ENCODE results near the gene ZMYM1.
"Not testable (repeated sequence)": the region's sequence is repeated elsewhere in the genome, so short reads cannot be mapped to it uniquely, and the experiment has no call there.

ZMYM1 gene

DNA sequence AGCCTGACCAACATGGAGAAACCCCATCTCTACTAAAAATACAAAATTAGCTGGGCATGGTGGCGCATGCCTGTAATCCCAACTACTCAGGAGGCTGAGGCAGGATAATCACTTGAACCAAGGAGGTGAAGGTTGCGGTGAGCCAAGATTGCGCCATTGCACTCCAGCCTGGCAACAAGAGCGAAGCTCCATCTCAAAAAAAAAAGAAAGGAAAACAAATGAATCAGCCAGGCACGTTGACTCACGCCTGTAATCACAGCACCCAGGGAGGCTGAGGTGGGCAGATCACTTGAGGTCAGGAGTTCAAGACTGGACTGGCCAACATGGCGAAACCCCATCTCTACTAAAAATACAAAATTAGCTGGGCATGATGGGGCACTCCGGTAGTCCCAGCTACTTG is 2.8 kb upstream of the ZMYM1 start:
- DNase-seq (ENCODE audit: low spot score): not testable (repeated sequence)

- DNase-seq (ENCODE audit: low spot score): no peak
Measured at GRCh38 chr1:35080171-35080854, 1.1 kb downstream of the ZMYM1 start.

DNA sequence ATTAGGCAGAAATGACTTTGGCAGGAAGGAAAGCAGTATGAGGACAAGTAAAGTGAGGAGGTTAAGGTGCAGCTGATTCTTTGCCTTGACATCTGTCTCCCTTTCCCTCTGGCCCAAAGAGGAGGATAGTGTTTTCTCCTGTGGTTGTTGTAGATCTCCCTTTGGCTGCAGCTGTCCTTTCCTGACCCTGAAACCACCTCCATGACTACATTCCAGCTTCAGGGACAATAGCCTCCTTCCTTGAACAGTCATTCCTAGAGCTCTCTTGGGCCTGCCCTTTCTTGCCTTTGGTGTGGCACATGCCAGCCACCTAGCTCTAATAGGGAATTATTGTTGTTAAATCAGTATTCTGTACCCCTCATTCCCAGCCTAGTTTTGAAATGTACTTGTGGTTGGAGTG is 6.2 kb downstream of the ZMYM1 start:
- no peak for DNase-seq (ENCODE audit: low spot score)

DNA sequence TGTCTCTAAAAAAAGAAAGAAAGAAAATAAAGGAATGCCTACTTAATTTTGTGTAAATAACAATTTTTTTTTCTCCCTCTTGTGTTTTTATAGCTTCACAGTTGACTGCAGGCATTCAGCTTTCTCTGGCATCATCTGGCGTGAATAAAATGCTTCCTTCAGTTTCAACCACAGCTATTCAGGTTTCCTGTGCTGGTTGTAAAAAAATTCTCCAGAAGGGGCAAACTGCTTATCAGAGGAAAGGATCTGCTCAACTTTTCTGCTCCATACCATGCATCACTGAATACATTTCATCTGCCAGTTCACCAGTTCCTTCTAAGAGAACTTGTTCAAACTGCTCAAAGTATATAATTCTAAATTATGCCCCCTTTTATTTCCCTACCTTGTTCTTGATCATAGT is 18.0 kb downstream of the ZMYM1 start:
- DNase-seq (ENCODE audit: low spot score): no peak

- DNase-seq (ENCODE audit: low spot score): peak; percentile 74
Measured at GRCh38 chr1:35111106-35111505, 31.9 kb downstream of the ZMYM1 start.

GRCh38 chr1:35112668-35113067 is 33.5 kb downstream of the ZMYM1 start:
- no peak for DNase-seq (ENCODE audit: low spot score)

GRCh38 chr1:35115459-35116383 is 36.5 kb downstream of the ZMYM1 start:
- DNase-seq (ENCODE audit: low spot score): peak; percentile 27

- DNase-seq (ENCODE audit: low spot score): peak; percentile 36
Measured at GRCh38 chr1:35120458-35121133, 41.4 kb downstream of the ZMYM1 start.

- DNase-seq (ENCODE audit: low spot score): no peak
Measured at GRCh38 chr1:35122311-35122710, 43.1 kb downstream of the ZMYM1 start.

GRCh38 chr1:35126546-35126945 is 47.4 kb downstream of the ZMYM1 start:
- no peak for DNase-seq (ENCODE audit: low spot score)

DNA sequence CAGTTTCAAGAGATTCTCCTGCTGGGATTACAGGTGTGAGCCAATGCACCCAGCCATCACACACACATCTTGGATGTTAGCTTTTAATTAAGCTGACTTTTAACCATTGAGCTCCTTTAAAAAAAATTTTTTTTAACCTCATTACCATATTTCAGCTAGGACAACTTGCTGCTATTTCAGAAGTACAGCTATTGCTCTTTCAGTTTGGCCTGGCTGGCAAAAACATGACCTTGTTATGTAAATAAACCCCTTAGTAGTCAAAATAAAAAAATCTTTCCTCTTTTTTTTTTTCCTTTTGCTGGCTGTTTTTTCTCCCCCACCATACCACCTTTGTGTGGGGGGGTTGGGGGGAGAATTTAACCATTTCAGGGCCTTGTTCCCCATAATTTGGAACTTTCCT is 49.9 kb downstream of the ZMYM1 start:
- no peak for DNase-seq (ENCODE audit: low spot score)

GRCh38 chr1:35136780-35137179 is 57.6 kb downstream of the ZMYM1 start:
- DNase-seq (ENCODE audit: low spot score): no peak

DNA sequence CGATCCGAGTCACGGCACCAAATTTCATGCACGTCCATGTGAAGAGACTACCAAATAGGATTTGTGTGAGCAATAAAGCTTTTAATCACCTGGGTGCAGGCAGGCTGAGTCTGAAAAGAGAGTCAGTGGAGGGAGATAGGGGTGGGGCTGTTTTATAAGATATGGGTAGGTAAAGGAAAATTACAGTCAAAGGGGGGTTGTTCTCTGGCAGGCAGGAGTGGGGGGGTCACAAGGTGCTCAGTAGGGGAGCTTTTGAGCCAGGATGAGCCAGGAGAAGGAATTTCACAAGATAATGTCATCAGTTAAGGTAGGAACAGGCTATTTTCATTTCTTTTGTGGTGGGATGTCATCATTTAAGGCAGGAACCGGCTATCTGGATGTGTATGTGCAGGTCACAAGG is 58.4 kb downstream of the ZMYM1 start:
- not testable (repeated sequence) for DNase-seq (ENCODE audit: low spot score)

- not testable (repeated sequence) for DNase-seq (ENCODE audit: low spot score)
Measured at GRCh38 chr1:35142294-35142693, 63.1 kb downstream of the ZMYM1 start.

DNA sequence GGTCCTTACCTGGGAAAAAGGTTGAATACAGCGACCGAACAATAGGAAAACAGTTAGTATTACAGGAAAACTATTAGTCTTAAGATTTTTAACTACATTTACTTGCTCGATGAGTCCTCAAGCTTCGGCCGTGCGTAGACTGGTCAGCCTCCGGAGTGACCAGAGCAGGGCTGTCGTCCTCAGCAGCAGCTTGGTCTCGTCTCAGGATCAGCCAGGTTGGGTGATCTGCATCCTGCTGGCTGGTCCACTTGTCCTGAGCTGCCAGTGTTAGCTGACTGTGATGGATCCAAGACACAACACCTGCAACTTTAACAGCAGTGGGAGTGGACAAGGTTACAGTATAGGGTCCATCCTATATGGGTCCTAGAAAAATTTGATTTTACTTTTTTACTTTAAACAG is 63.5 kb downstream of the ZMYM1 start:
- not testable (repeated sequence) for DNase-seq (ENCODE audit: low spot score)

- DNase-seq (ENCODE audit: low spot score): no peak
Measured at GRCh38 chr1:35143737-35144508, 64.7 kb downstream of the ZMYM1 start.

GRCh38 chr1:35145892-35146549 is 66.8 kb downstream of the ZMYM1 start:
- not testable (repeated sequence) for DNase-seq (ENCODE audit: low spot score)

- no peak for DNase-seq (ENCODE audit: low spot score)
Measured at GRCh38 chr1:35151220-35151619, 72.0 kb downstream of the ZMYM1 start.

- no peak for DNase-seq (ENCODE audit: low spot score)
Measured at GRCh38 chr1:35164893-35165292, 85.7 kb downstream of the ZMYM1 start.

Measured in hepatic stellate cell (primary cell).